ENCODE data around the gene CYB5R4. TPM values are rescaled to one million over a fixed set of nuclear protein-coding genes. Genes with fewer than 3 reads are reported as not detected.
A peak's percentile ranks its signal among the peaks of the same experiment; 100 is the strongest.

CYB5R4 gene, protein sequence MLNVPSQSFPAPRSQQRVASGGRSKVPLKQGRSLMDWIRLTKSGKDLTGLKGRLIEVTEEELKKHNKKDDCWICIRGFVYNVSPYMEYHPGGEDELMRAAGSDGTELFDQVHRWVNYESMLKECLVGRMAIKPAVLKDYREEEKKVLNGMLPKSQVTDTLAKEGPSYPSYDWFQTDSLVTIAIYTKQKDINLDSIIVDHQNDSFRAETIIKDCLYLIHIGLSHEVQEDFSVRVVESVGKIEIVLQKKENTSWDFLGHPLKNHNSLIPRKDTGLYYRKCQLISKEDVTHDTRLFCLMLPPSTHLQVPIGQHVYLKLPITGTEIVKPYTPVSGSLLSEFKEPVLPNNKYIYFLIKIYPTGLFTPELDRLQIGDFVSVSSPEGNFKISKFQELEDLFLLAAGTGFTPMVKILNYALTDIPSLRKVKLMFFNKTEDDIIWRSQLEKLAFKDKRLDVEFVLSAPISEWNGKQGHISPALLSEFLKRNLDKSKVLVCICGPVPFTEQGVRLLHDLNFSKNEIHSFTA
- total RNA-seq = 15.6 and 17.1 TPM in 2 replicates

DNA sequence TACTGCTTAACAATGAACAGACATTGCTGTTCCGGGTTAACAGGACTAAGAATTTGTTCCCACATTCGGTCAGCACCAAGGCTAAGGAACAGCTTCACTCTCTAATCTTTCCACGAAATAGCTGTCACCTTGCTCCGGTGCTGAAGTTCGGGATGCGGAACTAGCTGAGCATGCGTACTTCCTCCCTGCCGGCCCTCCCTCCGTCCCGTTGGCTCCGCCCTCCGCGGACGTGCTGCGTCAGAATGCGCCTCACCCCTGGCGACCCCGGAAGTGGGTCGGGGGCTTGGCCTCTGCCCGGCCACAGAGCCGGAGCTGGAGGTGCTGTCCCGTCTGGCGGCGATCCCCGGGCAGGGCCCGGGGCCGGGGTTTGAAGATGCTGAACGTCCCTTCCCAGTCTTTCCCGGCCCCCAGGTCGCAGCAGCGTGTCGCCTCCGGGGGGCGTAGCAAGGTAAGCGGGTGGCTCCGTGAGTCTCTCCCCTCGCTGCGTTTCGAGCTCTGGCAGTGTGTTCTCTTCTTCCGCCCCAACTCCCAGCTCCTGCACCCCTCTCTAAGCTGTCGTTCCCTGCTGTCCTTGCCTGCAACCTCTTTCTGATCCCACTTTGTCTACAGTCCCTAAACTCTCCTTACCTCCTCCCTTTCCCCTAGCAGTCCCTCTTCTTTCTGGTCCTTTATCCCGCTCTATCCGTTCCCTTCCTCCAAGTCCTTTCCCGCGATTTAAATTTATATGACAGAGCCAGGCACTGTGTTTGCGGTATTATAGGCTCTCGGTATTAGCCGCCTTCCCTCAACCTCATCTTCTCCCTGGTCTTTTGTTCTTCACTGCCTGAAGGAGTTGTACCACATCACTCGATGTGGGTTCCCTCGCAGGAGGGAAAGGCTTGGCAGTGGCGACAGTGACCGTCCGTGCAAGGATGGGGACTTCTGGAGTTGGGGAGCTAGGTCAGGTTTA lies at the start of gene CYB5R4:
Gene CYB5R4 (plus strand): TSS at position 280 of the 949 bp plus-strand sequence. CDS start 94 bp downstream, at position 374.
- DNase-seq (ENCODE audit: low read depth) = peak; percentile 90

DNA sequence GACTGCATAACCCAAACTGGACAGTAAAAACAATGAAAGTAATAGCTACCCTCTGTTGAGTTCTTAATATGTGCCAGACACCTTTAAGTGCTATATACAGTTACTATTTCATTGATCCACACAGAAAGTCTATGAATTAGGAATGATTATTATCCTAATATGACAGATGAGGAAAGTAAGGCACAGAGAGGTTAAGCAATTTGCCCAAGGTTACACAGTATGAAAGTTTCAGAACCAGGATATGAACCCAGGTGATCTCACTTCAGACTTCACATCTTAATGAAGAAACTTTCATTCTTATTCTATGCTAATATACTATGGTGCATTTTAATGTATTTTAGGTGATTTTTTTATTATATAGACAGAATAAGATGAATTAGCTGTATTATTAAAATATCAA lies 46.9 kb upstream of the CYB5R4 start:
- no peak for DNase-seq (ENCODE audit: low read depth)

DNA sequence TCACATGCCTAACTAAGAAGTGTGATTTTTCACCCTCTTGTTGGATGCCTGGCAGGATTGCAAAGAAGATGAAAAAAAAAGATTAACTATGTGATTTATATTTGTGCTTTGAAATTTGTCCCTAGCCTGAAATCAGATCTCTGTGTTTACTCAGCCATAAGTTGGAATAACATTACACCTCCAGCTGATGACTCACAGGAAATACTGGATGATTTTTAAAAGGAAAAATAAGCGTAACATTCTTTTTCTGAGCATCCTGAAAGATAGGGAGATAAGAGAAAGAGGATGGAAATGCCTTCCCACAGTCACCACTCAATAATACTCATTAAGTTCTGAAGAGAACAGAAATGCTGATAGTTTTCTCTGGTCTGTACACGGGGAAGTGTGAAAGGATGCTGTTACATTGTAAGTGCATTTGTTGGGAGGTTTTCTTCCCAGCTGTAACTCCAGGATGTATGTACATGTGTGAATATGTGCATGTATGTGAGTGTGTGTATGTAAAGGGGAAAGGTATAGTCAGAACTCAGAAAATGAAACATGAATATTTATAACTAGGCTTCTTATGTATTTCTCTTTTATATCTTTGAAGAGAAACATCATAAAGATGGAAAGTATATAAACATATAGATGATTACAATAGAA lies 43.7 kb upstream of the CYB5R4 start:
- DNase-seq (ENCODE audit: low read depth) = peak; percentile 50

DNA sequence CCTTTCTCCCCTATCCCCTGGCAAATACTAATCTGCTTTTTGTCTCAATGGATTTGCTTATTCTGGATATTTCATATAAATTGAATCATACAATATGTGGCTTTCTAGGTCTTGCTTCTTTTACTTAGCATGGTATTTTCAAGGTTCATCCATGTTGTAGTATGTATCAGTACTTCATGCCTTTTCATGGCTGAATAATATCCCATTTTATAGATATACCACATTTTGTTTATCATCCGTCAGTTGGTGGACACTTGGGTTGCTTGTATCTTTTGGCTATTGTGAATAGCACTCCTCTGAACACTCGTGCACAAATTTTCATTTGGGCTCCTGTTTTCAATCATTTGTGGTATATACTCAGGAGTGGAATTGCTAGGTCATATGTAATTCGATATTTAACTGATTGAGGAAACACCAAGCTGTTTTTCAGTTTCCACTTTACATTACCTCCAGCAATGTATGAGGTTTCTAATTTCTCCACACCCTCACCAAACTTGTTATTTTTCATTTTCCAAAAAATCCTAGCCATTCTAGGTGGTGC lies 36.8 kb upstream of the CYB5R4 start:
- no peak for DNase-seq (ENCODE audit: low read depth)

DNA sequence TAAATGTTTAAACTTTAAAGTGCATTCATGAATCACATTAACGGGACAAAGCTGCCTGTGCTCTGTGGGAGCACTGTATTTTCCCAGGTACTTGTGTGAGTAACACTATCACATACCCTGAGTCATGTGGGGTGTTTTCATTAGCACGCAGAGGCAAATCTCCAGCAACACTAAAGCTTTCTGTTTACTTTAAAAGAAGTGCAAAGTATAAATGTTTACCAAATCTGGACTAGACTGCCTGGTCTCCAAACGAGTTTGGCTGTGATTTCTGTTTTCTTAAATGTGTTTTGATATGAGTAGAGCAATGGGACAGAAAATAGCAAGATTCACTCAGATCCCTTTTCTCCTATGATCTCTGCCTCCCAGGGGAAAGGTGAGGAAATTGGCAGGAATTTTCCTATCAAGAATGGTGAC lies 35.1 kb upstream of the CYB5R4 start:
- DNase-seq (ENCODE audit: low read depth) = peak; percentile 85

DNA sequence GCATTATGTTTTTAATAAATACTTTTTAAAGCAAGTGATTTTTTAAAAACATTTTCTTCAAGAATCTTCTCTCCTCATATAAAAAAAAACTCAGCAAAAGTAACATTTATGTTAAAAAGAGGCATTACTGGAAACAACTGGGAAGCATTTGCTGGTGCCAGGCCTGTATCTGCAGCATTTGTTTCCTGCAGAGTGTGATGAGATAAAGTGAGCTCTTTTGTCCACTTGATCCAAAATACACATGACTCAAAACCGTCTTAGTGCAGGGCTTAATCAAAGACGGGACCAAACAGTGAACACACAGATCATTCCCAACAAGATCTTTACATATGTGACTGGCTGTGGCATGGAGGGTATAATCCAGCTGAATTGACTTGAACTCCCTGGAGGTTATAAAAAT lies 34.7 kb upstream of the CYB5R4 start:
- no peak for DNase-seq (ENCODE audit: low read depth)

DNA sequence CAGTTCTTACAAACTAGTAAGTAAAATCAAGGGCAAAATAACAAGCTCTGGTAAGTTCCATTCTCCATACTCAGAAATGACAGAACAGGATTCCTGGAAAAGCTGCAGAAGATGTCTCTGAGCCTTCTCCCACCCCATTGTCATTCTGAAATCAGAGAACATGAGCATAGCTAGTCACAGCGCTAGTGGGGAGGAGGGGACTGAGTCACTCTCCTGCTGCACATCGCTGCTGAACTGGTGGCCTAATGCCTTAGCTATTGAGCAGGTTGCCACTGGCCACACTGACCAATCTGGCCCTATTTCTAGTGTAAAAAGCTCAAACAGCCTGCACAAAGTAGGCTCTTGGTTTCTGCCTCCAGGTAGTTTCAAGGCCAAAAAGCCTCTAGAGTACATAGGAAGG lies 32.4 kb upstream of the CYB5R4 start:
- peak; percentile 2 for DNase-seq (ENCODE audit: low read depth)

DNA sequence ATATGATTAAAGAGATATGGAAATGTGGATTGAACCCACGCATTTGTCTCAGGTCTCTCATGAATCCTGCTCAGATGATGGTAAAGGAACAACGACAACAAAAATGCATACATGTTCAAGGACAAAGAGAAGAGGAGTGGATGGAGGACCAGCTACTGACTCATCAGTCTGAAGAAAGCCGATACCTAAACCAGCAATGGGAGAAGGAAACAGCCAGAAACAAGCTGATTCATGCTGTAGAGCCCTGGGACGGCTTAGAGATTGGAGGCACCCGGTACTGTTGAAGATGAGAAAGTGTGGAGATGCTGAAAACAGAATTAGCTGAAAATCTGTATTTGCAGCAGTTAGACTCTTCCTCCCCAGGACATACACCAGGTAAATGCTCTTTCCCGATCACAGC lies 20.8 kb upstream of the CYB5R4 start:
- no peak for DNase-seq (ENCODE audit: low read depth)

DNA sequence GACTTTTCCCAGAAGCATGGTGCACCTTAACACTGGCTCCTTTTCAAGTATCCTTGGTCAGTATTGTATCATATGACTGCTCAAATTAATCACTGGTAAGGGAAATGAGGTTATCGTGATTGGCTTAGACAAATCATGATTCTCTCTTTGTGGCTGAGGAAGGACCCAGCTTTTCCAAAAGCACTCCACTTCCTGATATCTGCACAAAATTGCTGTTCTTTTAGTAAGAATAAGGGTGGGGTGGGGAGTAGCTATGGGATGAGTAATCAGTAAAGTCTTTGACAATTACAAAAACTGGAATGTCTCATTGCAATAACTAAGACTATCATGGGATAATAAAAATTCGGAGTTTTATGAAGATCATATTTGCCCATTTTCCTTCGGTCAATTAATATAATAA lies 15.3 kb upstream of the CYB5R4 start:
- no peak for DNase-seq (ENCODE audit: low read depth)

DNA sequence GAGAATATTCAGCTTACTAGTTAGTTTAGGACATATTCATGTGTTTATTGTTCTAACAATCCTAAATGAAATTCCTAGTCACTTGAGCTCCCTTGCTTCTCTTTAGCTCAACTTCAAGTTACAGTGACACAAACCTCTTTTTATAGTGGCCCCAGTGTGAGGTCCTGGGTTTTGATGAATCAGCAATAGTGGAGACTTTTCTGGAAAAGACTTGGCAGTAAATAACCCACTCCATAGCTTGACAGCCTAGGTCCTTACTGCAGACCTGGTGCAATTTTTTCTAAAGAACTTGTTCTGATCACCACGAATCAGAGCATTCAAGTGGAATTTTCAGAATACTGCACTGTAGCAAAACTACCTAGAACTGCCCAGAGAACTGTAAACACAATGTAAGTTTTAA lies 13.2 kb upstream of the CYB5R4 start:
- DNase-seq (ENCODE audit: low read depth) = no peak

DNA sequence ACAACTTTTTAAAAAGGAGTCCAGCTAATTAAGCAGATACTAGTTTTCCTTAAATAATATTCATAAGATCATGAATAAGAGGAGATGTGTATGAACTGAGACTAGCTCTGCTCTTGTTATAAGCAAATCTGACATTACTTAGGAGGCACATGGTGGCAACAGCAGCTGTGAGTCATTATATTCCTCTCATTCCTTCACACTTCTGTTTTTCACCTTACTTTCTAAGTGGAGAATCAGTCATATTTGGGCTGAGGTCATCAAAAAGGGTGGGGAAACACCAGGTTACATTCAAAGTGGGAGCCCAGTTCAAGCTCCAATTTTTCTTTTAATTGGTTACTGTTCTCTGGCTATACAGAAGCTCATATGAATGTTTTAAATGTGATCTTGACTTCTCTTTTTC lies 12.3 kb upstream of the CYB5R4 start:
- DNase-seq (ENCODE audit: low read depth) = peak; percentile 9

DNA sequence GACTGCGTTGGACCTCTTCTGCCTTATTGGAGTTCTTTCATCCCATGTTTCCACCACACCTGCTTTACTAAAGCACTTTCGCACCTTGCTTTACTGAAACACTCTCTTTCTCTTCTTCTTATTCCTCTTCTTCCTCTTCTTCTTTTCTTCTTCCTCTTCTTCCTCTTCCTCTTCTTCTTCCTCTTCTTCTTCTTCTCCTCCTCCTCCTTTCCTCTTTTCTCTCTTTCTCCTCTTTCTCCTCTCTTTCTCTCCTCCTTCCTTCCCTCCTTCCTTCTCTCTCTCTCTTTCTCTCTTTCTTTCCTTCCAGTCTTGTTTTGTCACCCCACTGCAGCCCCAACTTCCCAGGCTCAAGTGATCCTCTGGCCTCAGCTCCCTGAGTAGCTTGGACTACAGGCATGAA lies 10.4 kb upstream of the CYB5R4 start:
- no peak for DNase-seq (ENCODE audit: low read depth)

DNA sequence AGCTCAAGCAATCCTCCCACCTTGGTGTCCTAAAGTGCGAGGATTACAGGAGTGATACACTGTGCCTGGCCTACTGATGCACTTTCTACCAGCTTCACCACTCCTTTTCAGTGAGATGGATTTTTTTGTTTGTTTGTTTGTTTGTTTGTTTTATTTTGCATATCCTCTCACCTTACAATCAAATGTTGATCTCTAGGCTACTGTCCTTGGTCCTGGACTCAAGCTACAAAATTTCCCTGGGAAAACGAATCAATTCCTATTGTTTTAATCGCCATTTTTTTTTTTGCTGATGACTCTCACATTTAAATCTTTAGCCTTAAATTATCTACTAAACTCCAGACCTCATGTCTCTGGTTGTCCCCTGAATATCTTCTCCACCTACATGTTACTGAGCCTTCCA lies 9.9 kb upstream of the CYB5R4 start:
- DNase-seq (ENCODE audit: low read depth) = no peak

DNA sequence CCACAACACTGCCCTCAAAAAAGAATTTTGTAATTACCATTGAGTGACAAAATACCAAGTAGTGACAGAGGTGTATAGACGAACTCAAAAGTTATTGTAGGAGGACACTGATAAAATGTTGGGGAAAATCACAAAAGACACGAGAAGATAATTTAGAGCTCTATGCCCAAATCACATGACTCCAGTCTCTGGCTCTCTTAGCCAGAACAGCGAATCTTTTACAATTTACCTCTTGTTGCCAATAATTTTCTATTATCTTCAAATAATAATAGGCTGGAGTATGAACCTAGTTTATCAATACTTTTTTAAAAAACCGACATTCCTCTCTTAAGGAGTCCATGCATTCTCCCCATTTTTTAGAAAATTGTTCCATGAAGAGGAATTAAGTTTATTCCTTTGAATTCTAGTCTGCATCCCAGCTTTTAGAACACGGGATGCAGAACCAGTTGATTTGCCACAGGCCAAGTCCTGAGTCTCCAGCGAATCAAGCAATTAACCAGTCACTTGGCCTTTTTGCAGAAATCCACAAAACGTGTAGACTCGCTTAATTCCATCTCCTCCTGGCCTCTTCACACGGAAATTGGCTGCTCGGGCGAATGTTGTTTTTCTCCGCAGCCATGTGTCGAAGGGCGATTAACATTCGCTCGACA lies 6.8 kb upstream of the CYB5R4 start:
- no peak for DNase-seq (ENCODE audit: low read depth)

DNA sequence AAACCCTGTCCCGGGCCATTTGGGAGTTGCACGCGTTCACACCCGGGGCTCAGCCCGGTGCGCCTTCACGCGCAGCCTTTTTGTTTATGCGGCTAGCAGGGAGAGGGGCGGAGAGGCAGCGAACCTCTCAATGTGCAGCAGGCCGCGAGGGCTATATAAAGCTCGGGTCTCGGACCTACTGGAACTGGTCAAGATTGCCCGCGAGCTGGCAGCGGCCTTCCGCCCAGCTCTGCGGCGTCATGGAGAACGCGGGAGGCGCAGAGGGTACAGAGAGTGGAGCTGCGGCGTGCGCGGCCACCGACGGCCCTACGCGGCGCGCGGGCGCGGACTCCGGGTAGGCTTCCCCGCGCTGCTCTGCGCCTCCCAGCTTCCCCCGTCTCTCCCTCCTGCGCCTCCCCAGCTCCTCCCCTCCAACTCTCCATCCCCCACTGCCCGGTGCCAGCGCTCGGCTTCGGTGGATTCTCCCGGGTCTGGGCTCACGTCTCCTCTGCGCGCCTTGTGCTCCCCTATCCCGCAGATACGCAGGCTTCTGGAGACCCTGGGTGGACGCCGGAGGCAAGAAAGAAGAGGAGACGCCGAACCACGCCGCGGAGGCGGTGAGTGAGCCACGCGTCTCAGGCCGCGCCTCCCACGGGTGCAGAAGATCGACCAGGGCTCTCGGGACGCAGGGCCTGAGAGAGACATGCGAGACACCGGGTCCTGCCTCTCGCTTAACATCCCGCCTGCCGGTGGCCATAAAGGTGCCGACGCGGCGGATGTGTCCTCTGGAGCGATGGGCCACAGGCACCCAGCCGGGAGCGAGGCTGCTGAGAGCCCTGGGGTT lies 6.1 kb upstream of the CYB5R4 start, which contains the start of gene RIPPLY2:
Gene RIPPLY2 (plus strand): TSS at position 183 of the 823 bp plus-strand sequence. CDS start 57 bp downstream, at position 240.
- no peak for DNase-seq (ENCODE audit: low read depth)

DNA sequence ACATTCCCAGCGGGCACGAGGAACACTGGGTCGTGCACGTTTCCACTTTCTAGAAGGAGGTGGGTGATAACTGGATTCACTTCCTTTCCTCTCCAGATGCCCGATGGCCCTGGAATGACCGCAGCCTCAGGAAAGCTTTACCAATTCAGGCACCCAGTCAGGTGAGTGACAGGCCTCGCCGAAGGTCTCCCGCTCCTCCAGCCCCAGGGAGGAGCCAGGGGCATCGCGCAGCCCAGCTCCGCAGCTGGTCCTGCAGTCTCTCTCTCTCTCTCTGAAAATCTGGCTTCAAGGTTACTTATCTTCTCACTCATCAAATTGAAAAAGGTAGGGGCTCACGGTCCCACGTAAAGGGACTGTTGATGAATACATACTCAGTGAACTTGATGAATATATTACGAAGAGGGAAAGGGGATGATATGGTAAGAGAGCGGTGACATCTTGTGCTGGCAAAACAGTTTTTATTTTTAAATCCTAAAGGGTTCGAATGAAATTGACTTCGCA lies 5.4 kb upstream of the CYB5R4 start:
- DNase-seq (ENCODE audit: low read depth) = no peak

DNA sequence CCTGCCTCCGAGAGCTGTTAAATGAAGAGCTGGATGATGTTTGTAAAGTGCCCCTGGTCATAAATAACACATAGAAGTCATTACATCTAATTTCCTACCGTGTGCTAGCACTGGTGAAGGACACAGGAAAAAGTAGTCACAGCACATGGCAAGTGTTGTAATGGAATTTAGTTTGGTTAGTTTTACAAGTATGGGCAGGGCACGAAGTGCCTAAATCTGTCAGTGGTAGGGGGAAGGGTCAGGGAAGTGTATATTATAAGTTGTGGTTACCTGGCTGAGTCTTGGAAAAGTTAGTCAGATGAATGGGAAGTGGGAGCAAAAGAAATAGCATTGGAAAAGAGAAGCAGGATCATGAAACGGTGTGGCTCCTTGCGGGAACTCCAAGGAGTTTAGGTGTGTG lies 4.7 kb upstream of the CYB5R4 start:
- no peak for DNase-seq (ENCODE audit: low read depth)

DNA sequence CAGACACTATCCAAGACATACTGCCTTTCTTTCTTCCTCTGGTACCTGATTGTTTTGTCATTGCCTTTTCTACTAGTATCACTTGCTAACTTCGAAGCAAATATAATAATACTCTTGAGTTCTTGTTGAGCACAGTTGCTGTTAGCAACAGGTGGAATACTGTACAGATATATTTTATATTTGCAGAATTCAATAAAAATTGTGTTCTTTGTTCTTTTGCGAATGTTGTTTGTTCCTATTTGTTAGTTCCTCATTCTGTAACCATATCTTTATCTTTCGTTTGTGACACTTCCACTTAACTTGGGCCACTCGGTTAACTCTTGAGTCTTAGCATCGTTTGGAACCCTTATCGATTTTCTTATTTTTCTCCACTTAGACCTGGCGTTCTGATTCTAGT lies 868 bp downstream of the CYB5R4 start:
- no peak for DNase-seq (ENCODE audit: low read depth)

DNA sequence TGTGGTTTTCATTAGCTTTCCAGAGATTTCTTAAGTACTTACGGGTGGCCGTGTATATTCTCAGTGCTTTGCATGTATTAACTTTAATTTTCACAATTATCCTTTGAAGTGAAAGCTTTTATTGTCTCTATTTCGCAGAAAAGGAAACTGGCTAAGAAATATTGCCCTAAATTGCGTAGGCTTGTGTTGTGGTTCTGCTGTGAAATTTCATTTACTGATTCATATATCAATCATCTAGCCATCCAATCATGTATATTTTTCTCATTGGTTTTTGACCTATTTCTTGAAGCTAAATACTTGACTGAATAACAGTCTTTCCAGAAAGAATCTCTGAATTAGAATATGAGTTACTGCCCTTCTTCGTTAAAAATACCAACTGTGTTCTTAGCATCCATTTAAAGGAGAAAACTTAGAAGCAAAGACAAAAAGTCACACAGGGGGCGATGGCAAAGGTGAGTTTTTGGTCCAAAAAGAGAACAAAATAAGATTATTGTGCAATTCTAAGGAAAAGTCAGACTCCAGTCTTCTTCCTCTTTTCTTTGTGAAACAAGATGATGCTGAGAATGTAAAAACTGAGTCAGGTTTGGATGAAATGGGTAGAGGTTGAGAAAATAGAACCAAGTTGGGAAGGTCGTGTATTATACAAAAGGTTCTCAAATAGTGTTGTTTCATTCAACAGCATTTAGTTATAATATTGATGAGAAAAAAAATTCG lies 1.4 kb downstream of the CYB5R4 start:
- no peak for DNase-seq (ENCODE audit: low read depth)
